ENCODE measurements around the gene ISYNA1. TPM values are rescaled to one million over a fixed set of nuclear protein-coding genes. Genes with fewer than 3 reads are reported as not detected.
A peak's percentile ranks its signal among the peaks of the same experiment; 100 is the strongest.

ISYNA1 gene
- total and polyA plus RNA-seq, 2 of the 13 experiments (the other 11 are each of a cell fraction or from before 2014, with no cell fraction given), result 29.6 to 48.5 TPM

GRCh38 chr19:18437491-18438330 is at the start of gene ISYNA1 (continued):
- TF ChIP-seq SRY (CRISPR knock-in tag; IDR thresholded peaks at IDR 0.05) (0 out of 2 replicates have a peak, but pooled peaks have one; percentile 32), MIER3 (CRISPR knock-in tag; IDR thresholded peaks at IDR 0.05; ENCODE audit: borderline replicate concordance) (no peak), TMF1 (CRISPR knock-in tag; IDR thresholded peaks at IDR 0.05; ENCODE audit: low read depth) (0 out of 2 replicates have a peak, but pooled peaks have one; percentile 21), ZNF878 (CRISPR knock-in tag; IDR thresholded peaks at IDR 0.05) (no peak), CBFB (CRISPR knock-in tag; IDR thresholded peaks at IDR 0.05) (0 out of 2 replicates have a peak, but pooled peaks have one; percentile 49), ZSCAN31 (CRISPR knock-in tag; IDR thresholded peaks at IDR 0.05; ENCODE audit: low read depth) (peak; percentile 17; the same call in 1 of the 2 replicates), ZNF224 (CRISPR knock-in tag; IDR thresholded peaks at IDR 0.05) (no peak), ETV5 (CRISPR knock-in tag; IDR thresholded peaks at IDR 0.05; ENCODE audit: borderline replicate concordance) (no peak), HES4 (CRISPR knock-in tag; IDR thresholded peaks at IDR 0.05; ENCODE audit: borderline replicate concordance) (peak; percentile 73; the same call in 1 of the 2 replicates), ZNF564 (CRISPR knock-in tag; IDR thresholded peaks at IDR 0.05) (peak; percentile 41; the same call in 1 of the 2 replicates), ZSCAN22 (CRISPR knock-in tag; IDR thresholded peaks at IDR 0.05) (0 out of 2 replicates have a peak, but pooled peaks have one; percentile 12), ZNF550 (CRISPR knock-in tag; IDR thresholded peaks at IDR 0.05; ENCODE audit: borderline replicate concordance) (no peak), NCOA5 (CRISPR knock-in tag; IDR thresholded peaks at IDR 0.05) (0 out of 2 replicates have a peak, but pooled peaks have one; percentile 37), ZNF777 (CRISPR knock-in tag; IDR thresholded peaks at IDR 0.05) (peak; percentile 62; the same call in 1 of the 2 replicates), FOXA1 (IDR thresholded peaks at IDR 0.05) (no peak), FOXA1 (CRISPR knock-in tag; IDR thresholded peaks at IDR 0.05) (0 out of 2 replicates have a peak, but pooled peaks have one; percentile 8), TAF1 (CRISPR knock-in tag; IDR thresholded peaks at IDR 0.05) (peak; percentile 44; the same call in 1 of the 2 replicates), ZNF230 (CRISPR knock-in tag; IDR thresholded peaks at IDR 0.05) (0 out of 2 replicates have a peak, but pooled peaks have one; percentile 11), ZNF276 (CRISPR knock-in tag; IDR thresholded peaks at IDR 0.05; ENCODE audit: low read depth) (0 out of 2 replicates have a peak, but pooled peaks have one; percentile 48), ZSCAN20 (CRISPR knock-in tag; IDR thresholded peaks at IDR 0.05; ENCODE audit: borderline replicate concordance) (no peak)
- TF ChIP-seq, protein P1, sequence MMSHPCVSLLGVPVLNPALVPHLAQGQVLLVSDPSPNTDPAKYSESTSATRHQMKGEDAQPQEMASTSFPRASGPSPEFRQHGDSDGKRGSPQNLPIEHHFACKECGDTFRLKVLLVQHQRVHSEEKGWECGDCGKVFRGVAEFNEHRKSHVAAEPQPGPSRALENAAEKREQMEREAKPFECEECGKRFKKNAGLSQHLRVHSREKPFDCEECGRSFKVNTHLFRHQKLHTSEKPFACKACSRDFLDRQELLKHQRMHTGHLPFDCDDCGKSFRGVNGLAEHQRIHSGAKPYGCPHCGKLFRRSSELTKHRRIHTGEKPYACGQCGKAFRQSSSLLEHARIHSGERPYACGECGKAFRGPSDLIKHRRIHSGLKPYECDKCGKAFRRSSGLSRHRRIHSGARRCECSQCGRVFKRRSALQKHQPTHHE (CRISPR knock-in tag; IDR thresholded peaks at IDR 0.05; ENCODE audit: borderline replicate concordance), result 0 out of 2 replicates have a peak, but pooled peaks have one; percentile 5
